Type B pancreatic cell (in vitro differentiated cells): ENCODE measurements around the gene CELSR1. TPM values are rescaled to one million over a fixed set of nuclear protein-coding genes. Genes with fewer than 3 reads are reported as not detected.
A peak's percentile ranks its signal among the peaks of the same experiment; 100 is the strongest.

Source experiments
- DNase-seq: peaks from one replicate; pipeline ENCODE4 v3.0.0; 2021; ENCODE audit warnings: mixed read lengths; ENCODE audit not compliant: unreplicated experiment; ENCODE audit errors: extremely low spot score
- H3K27ac Mint-ChIP-seq: 2 replicates; pipeline ENCODE4 v1.8.0; 2021; ENCODE audit warnings: mild to moderate bottlenecking, mixed read lengths
- H3K27me3 Mint-ChIP-seq: 2 replicates; pipeline ENCODE4 v1.8.0; 2021; ENCODE audit warnings: mixed read lengths
- H3K36me3 Mint-ChIP-seq: 2 replicates; pipeline ENCODE4 v1.8.0; 2021; ENCODE audit warnings: mixed read lengths
- H3K4me1 Mint-ChIP-seq: one replicate; pipeline ENCODE4 v1.8.0; 2021; ENCODE audit warnings: mixed read lengths; ENCODE audit not compliant: unreplicated experiment
- H3K4me3 Mint-ChIP-seq: 2 replicates; pipeline ENCODE4 v1.8.0; 2021; ENCODE audit warnings: mild to moderate bottlenecking, mixed read lengths
- H3K9me3 Mint-ChIP-seq: 2 replicates; pipeline ENCODE4 v1.8.0; 2021; ENCODE audit warnings: mixed read lengths
- CTCF ChIP-seq: fragments of 200-600 bp; sonication (generic); conservative IDR thresholded peaks from 2 replicates; pipeline ENCODE4 v1.5.0; 2021; ENCODE audit warnings: antibody characterized with exemption, mild to moderate bottlenecking
- total RNA-seq: library from RNA; stranded (reverse); gene quantifications from 2 replicates; pipeline ENCODE4 v1.2.1, GENCODE V29; 2021; ENCODE audit warnings: low replicate concordance

Gene CELSR1
- total RNA-seq, 1 donor from 2014 or later: 27.8 TPM

GRCh38 chr22:46579751-46580449 lies 42.5 kb upstream of the CELSR1 start:
- no peak for DNase-seq
- peaks cover 49% of the 10 kb centered on the region for H3K4me1 Mint-ChIP-seq
- TF ChIP-seq CTCF: no peak
- H3K36me3 Mint-ChIP-seq: peaks cover 5% of the 10 kb centered on the region
- peaks cover 4% of the 10 kb centered on the region for H3K27me3 Mint-ChIP-seq
- no peaks in the 10 kb centered on the region for H3K9me3 Mint-ChIP-seq
- peak overlapping the region; percentile 78 for H3K27ac Mint-ChIP-seq
- H3K4me3 Mint-ChIP-seq: peak overlapping the region; percentile 90

GRCh38 chr22:46578824-46579561 lies 41.6 kb upstream of the CELSR1 start:
- Mint-ChIP-seq H3K4me1 (peaks cover 46% of the 10 kb centered on the region), H3K9me3 (no peaks in the 10 kb centered on the region)

GRCh38 chr22:46578251-46578823 lies 40.9 kb upstream of the CELSR1 start:
- H3K27ac Mint-ChIP-seq: peak overlapping the region; percentile 78

More at GRCh38 chr22:46578824-46579561, 41.6 kb upstream of the CELSR1 start:
- Mint-ChIP-seq H3K4me3 (peak overlapping the region; percentile 90), H3K27ac (peak overlapping the region; percentile 78), H3K36me3 (peaks cover 1% of the 10 kb centered on the region), H3K27me3 (peaks cover 5% of the 10 kb centered on the region)
- no peak for DNase-seq
- no peak for TF ChIP-seq CTCF

GRCh38 chr22:46577368-46578249 lies 40.2 kb upstream of the CELSR1 start:
- Mint-ChIP-seq H3K27ac (peak overlapping the region; percentile 75), H3K27me3 (peaks cover 5% of the 10 kb centered on the region), H3K4me1 (peaks cover 44% of the 10 kb centered on the region), H3K4me3 (peak overlapping the region; percentile 90), H3K36me3 (no peaks in the 10 kb centered on the region), H3K9me3 (no peaks in the 10 kb centered on the region)
- DNase-seq: no peak
- no peak for TF ChIP-seq CTCF

More at GRCh38 chr22:46578251-46578823, 40.9 kb upstream of the CELSR1 start:
- Mint-ChIP-seq H3K4me1 (peaks cover 44% of the 10 kb centered on the region), H3K36me3 (no peaks in the 10 kb centered on the region), H3K9me3 (no peaks in the 10 kb centered on the region), H3K27me3 (peaks cover 5% of the 10 kb centered on the region), H3K4me3 (peak overlapping the region; percentile 90)
- DNase-seq: peak; percentile 69
- no peak for TF ChIP-seq CTCF
